Epithelial cell of proximal tubule (primary cell): ENCODE data around the gene ATP5F1E. TPM values are rescaled to one million over a fixed set of nuclear protein-coding genes. Genes with fewer than 3 reads are reported as not detected.

Source experiments
- DNase-seq: peaks from one replicate; pipeline ENCODE4 v3.0.0-alpha.2; 2011; ENCODE audit warnings: low read depth
- H3K4me3 ChIP-seq: 2 replicates; pipeline ENCODE4 v1.5.1; 2011; ENCODE audit warnings: low read depth, mild to moderate bottlenecking, low read length
- CTCF ChIP-seq: conservative IDR thresholded peaks from 2 replicates; pipeline ENCODE4 v1.5.1; 2012; ENCODE audit warnings: low read depth, mild to moderate bottlenecking, low read length
- total RNA-seq: library from RNA; depleted of rRNA; stranded (reverse); fragments of >200 nt; gene quantifications from 2 replicates; pipeline ENCODE4 v1.2.3, GENCODE V29; 2015

The ATP5F1E gene
- total RNA-seq, 1 donor from 2014 or later, result 46.4 TPM

- TF ChIP-seq CTCF, result no peak
- DNase-seq, result no peak
- no peak overlapping the region for H3K4me3 ChIP-seq
Measured at GRCh38 chr20:58994390-58995159, 37.6 kb downstream of the ATP5F1E start.

- no peak overlapping the region for H3K4me3 ChIP-seq
- DNase-seq, result no peak
- TF ChIP-seq CTCF, result no peak
Measured at GRCh38 chr20:58993332-58994248, 38.5 kb downstream of the ATP5F1E start.

GRCh38 chr20:58992911-58993310, 39.2 kb downstream of the ATP5F1E start:
- no peak for TF ChIP-seq CTCF
- no peak for DNase-seq
- H3K4me3 ChIP-seq, result no peak overlapping the region

DNA sequence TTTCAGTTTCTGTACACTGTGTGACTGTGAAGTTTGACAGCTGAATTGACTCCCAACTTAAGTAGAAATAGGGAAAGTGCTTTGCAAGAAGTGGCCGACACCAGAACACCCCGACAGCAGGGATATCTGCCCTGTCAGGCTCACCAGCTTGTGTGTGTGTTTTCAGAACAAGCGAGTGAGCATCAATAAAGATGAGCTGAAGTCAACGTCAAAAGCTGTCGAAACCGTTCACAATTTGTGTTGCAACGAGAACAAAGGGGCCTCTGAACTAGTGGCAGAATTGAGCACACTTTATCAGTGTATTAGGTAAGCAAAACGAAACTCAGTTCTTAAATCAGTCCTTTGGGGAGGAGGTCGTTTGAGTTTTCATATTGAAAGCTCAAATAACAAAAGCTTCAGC, 40.4 kb downstream of the ATP5F1E start:
- no peak for DNase-seq
- TF ChIP-seq CTCF, result no peak
- no peak overlapping the region for H3K4me3 ChIP-seq

- no peak overlapping the region for H3K4me3 ChIP-seq
- no peak for DNase-seq
- no peak for TF ChIP-seq CTCF
Measured at GRCh38 chr20:58990651-58991445, 41.3 kb downstream of the ATP5F1E start.

DNA sequence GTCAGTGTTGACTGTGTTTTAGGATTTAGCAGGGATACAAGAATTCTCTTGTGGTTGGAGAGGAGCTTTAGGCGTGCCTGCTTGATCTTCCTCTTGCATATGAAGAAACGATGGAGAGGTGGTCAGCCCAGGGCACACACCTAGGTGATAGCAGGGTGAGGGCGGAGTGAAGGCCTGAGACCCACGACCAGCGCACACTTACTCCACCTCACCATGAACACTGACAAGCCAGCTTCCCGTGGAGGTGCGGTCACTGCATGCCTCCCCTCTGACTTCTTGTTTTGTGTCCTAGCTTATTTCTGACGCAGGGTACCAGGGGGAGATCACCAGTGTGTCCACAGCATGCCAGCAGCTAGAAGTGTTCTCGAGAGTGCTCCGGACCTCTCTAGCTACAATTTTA, 42.9 kb downstream of the ATP5F1E start:
- DNase-seq, result no peak
- no peak overlapping the region for H3K4me3 ChIP-seq
- TF ChIP-seq CTCF, result no peak
